IPS-20b (cell line): Measurements from ENCODE around the gene SH3BGRL3.
A peak's percentile ranks its signal among the peaks of the same experiment; 100 is the strongest.
"Not testable (repeated sequence)": the region's sequence is repeated elsewhere in the genome, so short reads cannot be mapped to it uniquely, and the experiment has no call there.

Experiments
- H3K27ac ChIP-seq: one replicate; pipeline ENCODE4 v1.5.1; 2013; ENCODE audit warnings: low read length
- H3K27me3 ChIP-seq: 2 replicates; pipeline ENCODE4 v1.6.1; 2013; ENCODE audit warnings: mild to moderate bottlenecking, low read length, inconsistent platforms; ENCODE audit not compliant: insufficient read depth
- H3K36me3 ChIP-seq: 2 replicates; pipeline ENCODE4 v1.6.1; 2013; ENCODE audit warnings: low read depth, mild to moderate bottlenecking, inconsistent platforms, low read length, moderate library complexity; ENCODE audit not compliant: insufficient read depth
- H3K4me1 ChIP-seq: 2 replicates; pipeline ENCODE4 v1.6.1; 2013; ENCODE audit warnings: mild to moderate bottlenecking, control low read depth, inconsistent platforms, low read length, moderate library complexity; ENCODE audit not compliant: insufficient read depth
- H3K4me3 ChIP-seq: 2 replicates; pipeline ENCODE4 v1.5.1; 2013; ENCODE audit warnings: mild to moderate bottlenecking, low read length, inconsistent platforms
- H3K9ac ChIP-seq: 2 replicates; pipeline ENCODE4 v1.6.1; 2013; ENCODE audit warnings: low read depth, mild to moderate bottlenecking, inconsistent platforms, low read length, moderate library complexity
- H3K9me3 ChIP-seq: 2 replicates; pipeline ENCODE4 v1.6.1; 2013; ENCODE audit warnings: mild to moderate bottlenecking, low read depth, low read length, inconsistent platforms; ENCODE audit not compliant: insufficient read depth

Gene SH3BGRL3

DNA sequence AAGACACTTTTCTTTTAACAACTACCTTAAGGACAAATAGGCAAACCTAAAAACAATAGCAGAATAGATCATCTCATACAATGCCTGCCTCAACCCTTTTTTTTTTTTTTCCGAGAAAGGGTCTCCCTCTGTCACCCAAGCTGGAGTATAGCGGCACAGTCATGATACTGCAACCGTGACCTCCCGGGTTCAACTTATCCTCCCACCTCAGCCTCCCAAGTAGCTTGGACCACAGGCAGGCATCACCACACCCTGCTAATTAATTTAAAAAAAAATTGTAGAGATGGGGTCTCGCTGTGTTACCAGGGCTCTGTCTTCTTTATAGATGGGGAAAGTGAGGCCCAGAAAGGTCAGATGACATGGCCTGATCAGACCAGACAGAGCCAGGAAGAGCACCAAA is 7.9 kb downstream of the SH3BGRL3 start:
- H3K27ac ChIP-seq = no peak overlapping the region
- H3K9me3 ChIP-seq = no peaks in the 10 kb centered on the region
- no peaks in the 10 kb centered on the region for H3K36me3 ChIP-seq
- H3K27me3 ChIP-seq = no peaks in the 10 kb centered on the region
- no peak overlapping the region for H3K4me3 ChIP-seq
- H3K9ac ChIP-seq = no peak overlapping the region
- peaks cover 9% of the 10 kb centered on the region for H3K4me1 ChIP-seq

GRCh38 chr1:26288311-26288941 is 8.5 kb downstream of the SH3BGRL3 start:
- Histone ChIP-seq H3K27ac (no peak overlapping the region), H3K4me1 (peaks cover 9% of the 10 kb centered on the region), H3K9ac (no peak overlapping the region), H3K9me3 (no peaks in the 10 kb centered on the region), H3K36me3 (no peaks in the 10 kb centered on the region), H3K4me3 (no peak overlapping the region), H3K27me3 (no peaks in the 10 kb centered on the region)

- no peak overlapping the region for H3K4me3 ChIP-seq
- H3K9me3 ChIP-seq = no peaks in the 10 kb centered on the region
- no peaks in the 10 kb centered on the region for H3K36me3 ChIP-seq
- peaks cover 9% of the 10 kb centered on the region for H3K4me1 ChIP-seq
- H3K9ac ChIP-seq = no peak overlapping the region
- no peak overlapping the region for H3K27ac ChIP-seq
- no peaks in the 10 kb centered on the region for H3K27me3 ChIP-seq
Observed at GRCh38 chr1:26289158-26290059, 9.5 kb downstream of the SH3BGRL3 start.

DNA sequence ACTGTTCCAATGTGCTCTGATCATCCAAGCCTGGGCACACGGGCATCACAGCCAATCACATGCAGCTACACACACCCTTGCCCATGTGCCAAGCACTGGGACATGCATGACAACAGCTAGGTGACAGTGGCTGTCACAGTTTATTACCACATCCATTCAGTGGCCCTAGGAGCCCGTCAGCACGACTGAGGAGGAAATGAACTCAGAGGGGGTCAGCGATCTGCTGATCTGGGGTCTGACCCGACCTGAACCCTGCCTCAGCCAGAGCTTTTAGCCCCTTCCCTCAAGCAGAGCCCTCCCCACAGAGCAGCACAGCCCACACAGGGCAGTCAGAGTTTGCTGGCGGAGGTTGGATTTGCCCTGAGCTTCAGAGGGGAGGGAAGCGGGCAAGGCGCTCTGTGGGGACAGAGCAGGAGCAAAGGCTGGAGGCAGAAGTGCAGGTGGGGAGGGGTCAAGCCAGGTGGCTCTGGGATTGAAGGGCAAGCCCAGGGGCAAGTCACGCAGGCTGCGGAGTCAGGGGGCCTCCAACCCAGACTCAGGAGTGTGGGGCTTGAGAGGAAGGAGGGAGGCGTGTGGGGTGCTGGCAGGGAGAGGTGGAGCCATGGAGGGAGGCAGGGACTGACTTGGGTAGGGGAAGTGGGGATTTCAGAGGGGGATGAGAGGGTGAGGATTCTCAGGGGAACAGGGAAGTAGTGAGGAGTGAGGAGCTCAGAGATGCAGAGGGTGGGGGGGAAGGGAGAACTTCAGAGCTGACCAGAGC is 10.4 kb downstream of the SH3BGRL3 start:
- Histone ChIP-seq H3K4me1 (peaks cover 5% of the 10 kb centered on the region; the same call in 1 of the 2 replicates), H3K9ac (no peak overlapping the region), H3K27me3 (no peaks in the 10 kb centered on the region), H3K4me3 (no peak overlapping the region), H3K9me3 (no peaks in the 10 kb centered on the region), H3K36me3 (no peaks in the 10 kb centered on the region), H3K27ac (no peak overlapping the region)

GRCh38 chr1:26290882-26291261 is 11.0 kb downstream of the SH3BGRL3 start:
- Histone ChIP-seq H3K27me3 (no peaks in the 10 kb centered on the region), H3K9ac (0 out of 2 replicates have a peak overlapping the region, but pooled peaks have one; percentile 45), H3K4me1 (peaks cover 4% of the 10 kb centered on the region; the same call in 1 of the 2 replicates), H3K27ac (peak overlapping the region; percentile 46), H3K4me3 (no peak overlapping the region), H3K36me3 (no peaks in the 10 kb centered on the region), H3K9me3 (no peaks in the 10 kb centered on the region)

DNA sequence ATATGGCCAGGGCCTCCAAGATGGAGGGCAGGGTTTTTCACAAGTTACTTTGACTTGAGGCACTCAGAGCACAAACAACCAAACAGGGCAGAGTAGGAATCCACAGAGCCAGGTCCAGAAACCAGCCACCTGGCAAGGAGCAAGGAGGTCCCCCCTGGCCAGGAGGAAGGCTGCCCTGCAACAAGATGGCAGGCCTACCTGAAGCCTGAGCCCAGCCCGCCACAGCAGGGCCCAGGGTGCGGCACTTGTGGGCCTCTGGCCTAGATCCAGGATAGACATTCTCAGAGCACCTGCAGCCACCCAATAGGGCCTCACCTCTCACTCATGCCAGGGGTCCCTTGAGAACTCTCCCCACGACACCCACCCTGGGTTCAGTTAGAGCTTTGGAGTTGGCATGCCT is 11.5 kb downstream of the SH3BGRL3 start:
- Histone ChIP-seq H3K9ac (0 out of 2 replicates have a peak overlapping the region, but pooled peaks have one; percentile 45), H3K36me3 (no peaks in the 10 kb centered on the region), H3K27me3 (no peaks in the 10 kb centered on the region), H3K27ac (peak overlapping the region; percentile 46), H3K4me1 (peaks cover 4% of the 10 kb centered on the region; the same call in 1 of the 2 replicates), H3K9me3 (no peaks in the 10 kb centered on the region), H3K4me3 (no peak overlapping the region)

DNA sequence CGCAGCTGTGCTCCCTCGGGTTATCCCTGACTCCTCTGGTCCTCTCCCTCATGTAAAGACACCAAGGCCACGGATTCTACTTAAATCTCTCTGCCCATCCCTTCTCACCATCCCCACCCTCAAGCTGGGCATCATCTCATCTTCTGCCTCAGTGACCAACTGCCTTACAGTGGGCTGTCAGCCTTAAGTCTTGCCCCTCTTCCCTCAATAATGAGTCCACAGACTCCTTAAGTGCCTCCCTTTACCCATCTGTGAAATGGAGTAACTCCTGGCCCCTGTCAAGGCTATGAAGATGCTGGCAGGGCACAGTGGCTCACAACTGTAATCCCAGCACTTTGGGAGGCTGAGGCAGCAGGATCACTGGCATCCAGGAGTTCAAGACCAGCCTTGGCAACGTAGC is 12.1 kb downstream of the SH3BGRL3 start:
- no peaks in the 10 kb centered on the region for H3K9me3 ChIP-seq
- no peak overlapping the region for H3K9ac ChIP-seq
- H3K4me1 ChIP-seq = peaks cover 4% of the 10 kb centered on the region; the same call in 1 of the 2 replicates
- no peak overlapping the region for H3K27ac ChIP-seq
- no peak overlapping the region for H3K4me3 ChIP-seq
- no peaks in the 10 kb centered on the region for H3K36me3 ChIP-seq
- no peaks in the 10 kb centered on the region for H3K27me3 ChIP-seq

DNA sequence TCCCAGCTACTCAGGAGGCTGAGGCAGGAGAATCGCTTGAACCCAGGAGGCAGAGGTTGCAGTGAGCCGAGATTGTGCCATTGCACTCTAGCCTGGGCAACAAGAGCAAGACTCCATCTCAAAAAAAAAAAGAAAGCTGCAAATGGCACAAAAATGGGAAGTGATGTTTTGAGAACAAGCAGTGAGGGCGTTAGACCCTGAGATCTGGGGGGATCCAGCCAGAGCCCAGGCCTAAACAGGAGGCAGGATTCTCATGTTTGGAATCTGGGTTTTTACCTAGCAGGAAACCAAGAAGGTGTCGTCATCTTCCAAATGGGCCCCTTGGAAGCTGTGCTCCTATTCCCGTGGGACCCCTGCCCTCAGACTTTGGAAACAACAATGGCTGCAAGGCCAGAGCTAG is 12.8 kb downstream of the SH3BGRL3 start:
- H3K27ac ChIP-seq, H3K9me3 ChIP-seq, H3K9ac ChIP-seq, H3K36me3 ChIP-seq, H3K4me1 ChIP-seq, H3K4me3 ChIP-seq, H3K27me3 ChIP-seq: not testable (repeated sequence)

DNA sequence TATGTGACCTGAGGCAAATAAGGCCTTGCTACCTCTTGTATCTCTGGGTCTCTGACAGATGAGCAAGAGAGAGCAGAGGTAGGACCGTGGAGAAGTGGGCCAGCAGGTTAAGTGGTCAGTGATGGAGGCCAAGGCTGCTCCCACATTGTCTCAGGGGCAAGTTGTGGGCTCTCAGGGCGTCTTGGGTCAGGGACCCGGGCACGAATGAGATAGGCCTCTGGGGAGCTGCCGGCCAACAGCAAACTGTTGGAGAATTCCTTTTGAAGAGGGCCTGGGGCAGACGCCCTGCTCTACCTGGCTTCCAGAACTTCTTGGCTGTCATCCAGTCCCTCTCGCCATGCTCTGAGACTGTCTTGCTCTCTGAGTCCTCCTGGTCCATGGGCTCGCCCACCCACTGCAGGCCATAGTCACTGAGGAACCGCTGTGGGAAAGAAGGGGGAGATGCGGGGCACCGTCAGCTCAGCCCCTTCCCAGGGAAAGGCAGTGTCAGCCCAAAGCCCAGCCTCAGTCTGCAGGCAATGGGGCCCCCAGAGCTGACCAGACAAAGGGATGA is 14.1 kb downstream of the SH3BGRL3 start:
- Histone ChIP-seq H3K4me3 (no peak overlapping the region), H3K9ac (no peak overlapping the region), H3K9me3 (no peaks in the 10 kb centered on the region), H3K27ac (no peak overlapping the region), H3K27me3 (no peaks in the 10 kb centered on the region), H3K36me3 (no peaks in the 10 kb centered on the region), H3K4me1 (peaks cover 4% of the 10 kb centered on the region; the same call in 1 of the 2 replicates)

GRCh38 chr1:26295194-26296138 is 15.6 kb downstream of the SH3BGRL3 start:
- H3K27me3 ChIP-seq = no peaks in the 10 kb centered on the region
- no peak overlapping the region for H3K27ac ChIP-seq
- no peaks in the 10 kb centered on the region for H3K9me3 ChIP-seq
- H3K4me1 ChIP-seq = peaks cover under 1% of the 10 kb centered on the region; the same call in 1 of the 2 replicates
- no peak overlapping the region for H3K4me3 ChIP-seq
- no peaks in the 10 kb centered on the region for H3K36me3 ChIP-seq
- no peak overlapping the region for H3K9ac ChIP-seq
